Measurements from ENCODE around the gene NOTCH1.

DNA sequence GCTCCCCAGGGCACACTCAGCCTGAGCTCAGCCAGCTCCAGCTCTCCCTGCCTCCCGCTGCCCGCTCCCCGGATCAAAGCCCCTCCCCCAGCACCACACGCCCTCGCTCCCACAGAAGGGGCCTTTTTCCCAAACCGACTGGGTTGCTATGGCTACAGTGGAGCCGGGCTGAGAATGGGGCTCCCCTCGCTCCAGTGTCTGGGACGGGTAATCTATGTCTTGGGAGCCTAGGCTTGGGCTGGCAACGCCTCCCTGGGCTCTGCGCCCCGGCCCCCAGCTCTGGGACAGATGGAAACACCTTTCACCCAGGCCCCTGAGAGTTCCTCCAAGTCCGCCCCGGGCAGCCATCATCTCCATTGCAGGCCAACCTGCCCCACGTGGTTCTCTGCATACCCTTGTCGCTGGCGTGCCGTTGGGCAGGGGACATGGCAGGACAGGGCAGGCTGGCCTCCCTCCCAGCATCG is 29.6 kb downstream of the NOTCH1 start:
- TF ChIP-seq POLR2A (IDR thresholded peaks at IDR 0.05) (no peak), CTCF (IDR thresholded peaks at IDR 0.05) (no peak)

Measured in thyroid gland (tissue), 4 donors.